Effector memory CD4-positive, alpha-beta T cell (primary cell): Measurements from ENCODE around the gene GM2A.
"Not testable (repeated sequence)": the region's sequence is repeated elsewhere in the genome, so short reads cannot be mapped to it uniquely, and the experiment has no call there.

Experiments
- DNase-seq, 3 donors: peaks; one replicate each; pipeline ENCODE4 v3.0.0-alpha.2; 2020
- H3K27ac ChIP-seq: 2 replicates; pipeline ENCODE4 v1.7.0; 2013; ENCODE audit warnings: mild to moderate bottlenecking, low read length, moderate library complexity; ENCODE audit not compliant: insufficient read depth, poor library complexity, severe bottlenecking
- H3K27me3 ChIP-seq: replicated peaks from 2 replicates; pipeline ENCODE4 v1.7.0; 2013; ENCODE audit warnings: mild to moderate bottlenecking, low read length; ENCODE audit not compliant: insufficient read depth, control insufficient read depth, poor library complexity, severe bottlenecking
- H3K36me3 ChIP-seq: 2 replicates; pipeline ENCODE4 v1.7.0; 2013; ENCODE audit warnings: mild to moderate bottlenecking, low read length, moderate library complexity; ENCODE audit not compliant: control insufficient read depth, insufficient read depth
- H3K4me1 ChIP-seq: 2 replicates; pipeline ENCODE4 v1.7.0; 2013; ENCODE audit warnings: low read length, mild to moderate bottlenecking; ENCODE audit not compliant: control insufficient read depth, insufficient read depth, poor library complexity, severe bottlenecking
- H3K4me3 ChIP-seq: 2 replicates; pipeline ENCODE4 v1.7.0; 2013; ENCODE audit warnings: low read length, low read depth, mild to moderate bottlenecking; ENCODE audit not compliant: insufficient read depth, poor library complexity, severe bottlenecking
- H3K9me3 ChIP-seq: 2 replicates; pipeline ENCODE4 v1.7.0; 2013; ENCODE audit warnings: mild to moderate bottlenecking, low read length, moderate library complexity; ENCODE audit not compliant: control insufficient read depth

The GM2A gene

DNA sequence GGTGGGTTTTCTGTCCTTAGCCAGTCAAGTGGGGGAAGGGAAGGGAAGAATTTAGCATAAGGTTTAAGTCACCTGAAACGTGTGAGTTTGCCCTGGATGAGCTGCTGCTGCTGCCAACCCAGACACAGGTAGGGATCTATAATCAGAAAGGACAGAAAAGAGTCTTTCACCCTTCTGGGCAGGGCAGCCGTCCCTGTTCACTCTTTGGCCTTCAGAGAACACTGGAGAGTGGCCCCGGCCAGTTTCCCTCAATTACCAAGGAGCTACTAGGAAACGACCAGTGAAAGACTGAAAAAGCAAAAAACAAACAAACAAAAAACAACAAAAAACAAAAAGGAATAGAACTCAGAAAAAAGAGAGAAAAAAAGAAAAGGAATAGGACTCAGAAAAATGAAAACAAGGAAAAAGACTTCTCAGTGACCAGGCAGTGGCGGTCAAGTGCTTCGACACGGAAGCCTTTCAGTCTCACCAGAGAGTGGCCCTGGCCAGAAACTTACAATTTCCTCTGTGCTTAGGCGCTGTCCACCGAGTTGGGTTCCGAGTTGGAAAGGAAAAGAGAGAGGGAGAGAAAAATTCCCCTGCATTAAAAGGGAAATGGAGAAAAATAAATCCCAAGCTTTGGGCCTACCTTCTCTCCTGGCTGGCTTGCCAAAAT is 2.5 kb upstream of the GM2A start:
- Histone ChIP-seq H3K36me3 (no peaks in the 10 kb centered on the region), H3K4me1 (peaks cover 11% of the 10 kb centered on the region), H3K27me3 (no peaks in the 10 kb centered on the region), H3K9me3 (no peaks in the 10 kb centered on the region), H3K4me3 (peak overlapping the region; percentile 15), H3K27ac (peak overlapping the region; percentile 23)
- no peak for DNase-seq

DNA sequence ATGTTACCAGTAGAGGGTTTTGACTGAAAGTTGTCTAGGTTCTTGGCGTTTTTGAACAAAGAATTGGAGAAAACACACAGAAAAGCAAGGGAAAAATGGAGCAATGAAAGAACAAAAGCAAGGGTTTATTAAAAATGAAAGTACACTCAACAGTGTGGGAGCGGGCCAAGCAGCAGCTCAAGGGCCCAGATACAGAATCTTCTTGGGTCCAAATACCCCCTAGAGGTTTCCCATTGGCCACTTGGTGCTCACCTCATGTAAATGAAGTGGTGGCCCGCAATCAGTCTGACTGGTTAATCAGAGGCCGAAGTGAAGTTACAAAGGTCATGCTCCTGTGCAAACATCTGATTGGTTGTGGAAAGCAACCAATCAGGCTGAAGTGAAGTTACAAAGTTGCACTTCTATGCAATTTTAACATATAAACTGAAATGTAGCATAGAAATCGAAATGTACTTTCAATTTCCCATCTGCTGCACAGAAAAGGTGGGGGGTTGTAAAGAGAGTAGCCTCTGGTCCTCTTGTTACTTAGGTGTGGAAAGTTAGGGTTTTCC is 1.9 kb upstream of the GM2A start:
- Histone ChIP-seq H3K9me3 (no peaks in the 10 kb centered on the region), H3K4me1 (peaks cover 11% of the 10 kb centered on the region), H3K4me3 (peak overlapping the region; percentile 15), H3K27ac (peak overlapping the region; percentile 23), H3K36me3 (no peaks in the 10 kb centered on the region), H3K27me3 (no peaks in the 10 kb centered on the region)
- peak; percentile 22 to 43 (median 38) for DNase-seq

DNA sequence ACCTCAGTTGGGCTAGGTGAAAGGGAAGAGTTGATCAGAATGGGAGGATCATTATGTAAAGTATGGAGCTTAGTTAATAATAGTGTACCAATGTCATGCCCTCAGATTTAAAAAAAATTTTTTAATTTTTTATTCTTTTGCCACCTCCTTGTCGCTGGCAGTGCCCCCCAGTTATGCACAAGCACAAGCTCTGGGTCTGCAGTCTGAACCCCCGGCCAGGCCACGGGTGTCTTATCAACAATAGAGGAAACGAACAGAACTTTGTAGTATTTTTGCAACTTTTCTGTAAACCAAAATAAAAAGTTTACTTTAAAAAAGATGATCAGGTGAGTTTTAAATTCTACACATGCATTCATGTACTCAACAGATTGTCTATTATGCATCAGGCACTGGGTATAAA is 1.4 kb upstream of the GM2A start:
- H3K27ac ChIP-seq = peak overlapping the region; percentile 64
- no peaks in the 10 kb centered on the region for H3K9me3 ChIP-seq
- no peak for DNase-seq
- H3K4me3 ChIP-seq = peak overlapping the region; percentile 55
- H3K4me1 ChIP-seq = peaks cover 11% of the 10 kb centered on the region
- H3K36me3 ChIP-seq = no peaks in the 10 kb centered on the region
- H3K27me3 ChIP-seq = no peaks in the 10 kb centered on the region

DNA sequence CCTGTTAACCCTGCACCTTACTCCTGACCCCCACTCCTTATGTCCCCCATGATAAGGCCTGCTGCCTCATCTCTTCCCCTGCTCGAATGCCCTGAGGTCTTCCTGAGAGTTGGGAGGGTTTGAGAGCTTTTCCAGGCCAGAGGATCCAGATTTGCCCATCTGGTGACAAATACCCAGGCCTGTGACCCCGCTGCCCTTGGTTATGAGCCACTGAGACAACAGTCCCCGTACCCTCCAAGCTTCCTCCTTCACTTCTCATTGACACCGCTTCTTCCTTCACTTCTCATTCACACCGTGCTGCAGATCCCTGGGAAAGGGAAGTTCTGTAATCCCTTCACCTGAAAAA is 593 bp downstream of the GM2A start:
- H3K27ac ChIP-seq = no peak overlapping the region
- H3K4me1 ChIP-seq = peaks cover 11% of the 10 kb centered on the region
- no peaks in the 10 kb centered on the region for H3K9me3 ChIP-seq

DNA sequence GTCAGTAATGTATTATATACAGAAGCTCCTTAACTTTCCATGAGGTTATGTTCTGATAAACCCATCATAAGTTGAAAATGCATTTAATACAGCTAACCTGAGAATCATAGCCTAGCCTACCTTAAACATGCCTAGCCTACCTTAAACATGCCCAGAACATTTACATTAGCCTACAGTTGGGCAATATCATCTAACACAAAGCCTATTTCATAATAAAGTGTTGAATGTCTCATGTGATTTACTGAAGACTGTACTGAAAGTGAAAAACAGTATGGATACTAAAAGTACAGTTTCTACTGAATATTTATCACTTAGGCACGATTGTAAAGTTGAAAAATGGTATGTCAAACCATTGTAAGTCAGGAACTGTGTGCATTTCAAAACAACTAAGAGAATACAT is 1.6 kb downstream of the GM2A start:
- H3K4me3 ChIP-seq = no peak overlapping the region
- H3K36me3 ChIP-seq = no peaks in the 10 kb centered on the region
- H3K9me3 ChIP-seq = no peaks in the 10 kb centered on the region
- DNase-seq = no peak
- H3K4me1 ChIP-seq = peaks cover 11% of the 10 kb centered on the region
- H3K27ac ChIP-seq = no peak overlapping the region
- no peaks in the 10 kb centered on the region for H3K27me3 ChIP-seq

More for the DNA sequence above, 593 bp downstream of the GM2A start:
- no peak for DNase-seq
- Histone ChIP-seq H3K36me3 (no peaks in the 10 kb centered on the region), H3K4me3 (peak overlapping the region; percentile 92), H3K27me3 (no peaks in the 10 kb centered on the region)

DNA sequence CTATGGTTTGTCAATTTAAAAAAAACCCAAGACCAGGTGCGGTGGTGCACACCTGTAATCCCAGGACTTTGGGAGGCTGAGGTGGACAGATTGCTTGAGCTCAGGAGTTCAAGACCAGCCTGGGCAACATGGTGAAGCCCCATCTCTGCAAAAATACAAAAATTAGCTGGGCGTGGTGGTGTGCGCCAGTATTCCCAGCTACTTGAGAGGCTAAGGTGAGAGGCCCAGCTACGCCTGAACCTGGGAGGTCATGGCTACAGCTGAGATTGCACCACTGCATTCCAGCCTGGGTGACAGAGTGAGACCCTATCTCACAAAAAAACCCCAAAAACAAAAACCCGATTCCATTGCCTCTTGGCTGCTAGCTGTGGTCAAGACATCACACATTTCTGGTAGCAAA is 2.0 kb downstream of the GM2A start:
- H3K9me3 ChIP-seq, DNase-seq, H3K4me3 ChIP-seq, H3K27ac ChIP-seq, H3K36me3 ChIP-seq, H3K27me3 ChIP-seq: not testable (repeated sequence)
- H3K4me1 ChIP-seq = peaks cover 11% of the 10 kb centered on the region

DNA sequence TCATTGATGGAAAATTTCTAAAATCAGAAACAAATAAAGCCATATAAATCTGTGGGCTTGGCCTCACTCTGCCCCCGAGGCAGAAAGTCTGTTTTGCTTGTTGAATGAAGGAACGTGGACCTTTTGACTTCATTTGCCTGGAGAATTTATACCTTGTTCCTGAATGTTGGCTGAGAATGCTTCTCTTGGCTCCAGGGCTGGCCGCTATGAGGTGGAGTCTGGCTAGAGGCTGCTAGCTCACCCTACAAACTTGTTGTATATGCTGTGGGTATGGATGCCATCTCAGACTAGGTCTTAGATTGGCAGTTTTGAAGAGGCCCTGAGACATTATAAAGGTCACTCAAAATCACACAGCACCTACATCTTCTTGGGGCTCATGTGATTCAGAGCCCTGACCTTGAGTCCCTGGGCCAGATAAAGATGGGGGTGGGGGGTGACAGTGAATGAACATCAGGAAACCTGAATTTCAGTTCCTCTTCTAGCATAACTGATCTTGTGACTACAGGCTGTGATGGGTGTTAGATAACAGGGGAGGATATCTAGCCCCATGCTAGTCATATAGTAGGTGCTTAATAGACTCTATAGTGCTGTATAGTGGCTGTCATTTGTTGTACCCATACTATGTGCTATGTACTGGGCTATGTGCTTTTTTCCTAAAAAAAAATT is 2.8 kb downstream of the GM2A start:
- H3K27ac ChIP-seq = no peak overlapping the region
- DNase-seq = no peak
- no peaks in the 10 kb centered on the region for H3K27me3 ChIP-seq
- H3K4me1 ChIP-seq = peaks cover 11% of the 10 kb centered on the region
- no peaks in the 10 kb centered on the region for H3K36me3 ChIP-seq
- no peak overlapping the region for H3K4me3 ChIP-seq
- H3K9me3 ChIP-seq = no peaks in the 10 kb centered on the region

DNA sequence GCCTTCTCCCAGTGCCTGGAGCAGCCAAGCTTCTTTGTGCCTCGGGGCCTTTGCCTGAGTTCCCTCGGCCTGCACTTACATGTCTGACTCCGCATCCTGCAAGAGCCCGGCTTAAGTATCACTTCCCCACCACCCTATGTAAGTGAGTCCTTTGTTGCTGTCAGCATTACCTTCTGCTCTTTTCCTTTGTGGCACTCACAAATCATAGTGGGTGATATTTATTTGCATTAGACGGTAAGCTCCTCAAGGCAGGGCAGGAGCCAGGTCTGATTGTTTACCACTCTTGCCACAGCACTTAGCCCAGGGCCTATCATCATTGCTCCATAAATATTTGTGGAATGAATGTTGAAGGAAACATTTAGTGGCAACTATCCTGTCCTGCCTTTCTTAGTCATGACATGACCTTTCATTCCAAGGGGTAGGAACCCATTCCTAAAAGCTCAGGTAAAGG is 4.8 kb downstream of the GM2A start:
- H3K27me3 ChIP-seq = no peaks in the 10 kb centered on the region
- H3K9me3 ChIP-seq = no peaks in the 10 kb centered on the region
- DNase-seq = no peak
- no peak overlapping the region for H3K27ac ChIP-seq
- no peak overlapping the region for H3K4me3 ChIP-seq
- peaks cover 4% of the 10 kb centered on the region for H3K36me3 ChIP-seq
- peaks cover 7% of the 10 kb centered on the region for H3K4me1 ChIP-seq

DNA sequence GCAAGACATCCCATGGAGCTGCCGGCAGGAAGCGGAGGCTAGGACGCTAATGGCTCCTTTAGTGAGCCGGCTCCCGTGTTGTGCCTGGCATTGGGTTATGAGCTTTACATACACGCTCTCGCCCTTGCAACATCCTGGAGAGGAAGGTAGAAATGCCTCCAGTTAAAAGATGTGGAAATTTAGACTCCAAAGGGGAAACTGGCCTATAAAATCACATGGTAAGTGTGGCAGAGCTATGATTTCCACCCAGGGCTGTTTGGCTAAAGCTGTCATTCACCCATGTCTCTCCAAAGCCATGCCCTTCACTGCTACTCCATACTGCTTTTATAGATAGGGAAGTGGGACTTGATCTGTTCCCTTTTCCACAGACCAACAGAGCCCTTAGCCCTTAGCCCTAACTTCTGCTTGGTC is 5.2 kb downstream of the GM2A start:
- Histone ChIP-seq H3K4me1 (peaks cover 5% of the 10 kb centered on the region), H3K4me3 (no peak overlapping the region), H3K36me3 (peaks cover 4% of the 10 kb centered on the region), H3K27me3 (no peaks in the 10 kb centered on the region), H3K27ac (no peak overlapping the region), H3K9me3 (no peaks in the 10 kb centered on the region)
- no peak for DNase-seq

DNA sequence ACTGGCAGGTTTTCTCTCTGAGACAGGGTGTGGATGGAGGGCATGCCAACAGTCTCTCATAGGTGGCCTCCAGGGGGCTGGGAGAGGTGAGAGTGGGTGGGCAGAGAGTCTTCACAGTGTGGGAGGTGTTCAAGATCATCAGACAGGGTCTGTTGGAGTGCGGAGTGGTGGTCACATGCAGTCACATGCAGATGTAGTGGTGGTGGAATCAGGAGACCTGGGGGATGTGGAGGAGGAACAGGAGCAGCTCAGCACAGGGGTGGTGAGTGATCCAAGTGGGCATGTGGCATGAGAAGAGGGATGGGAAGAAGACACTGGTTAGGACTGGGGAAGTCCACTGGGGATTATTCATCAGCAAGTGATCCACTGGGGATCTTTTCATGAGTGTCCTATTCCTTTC is 5.8 kb downstream of the GM2A start:
- Histone ChIP-seq H3K4me1 (no peaks in the 10 kb centered on the region), H3K27ac (no peak overlapping the region), H3K4me3 (no peak overlapping the region), H3K36me3 (peaks cover 4% of the 10 kb centered on the region), H3K9me3 (no peaks in the 10 kb centered on the region), H3K27me3 (no peaks in the 10 kb centered on the region)
- DNase-seq = no peak
